M059J (cell line): ENCODE measurements around the gene MRI1. TPM values are rescaled to one million over a fixed set of nuclear protein-coding genes. Genes with fewer than 3 reads are reported as not detected.

Experiments
- DNase-seq: peaks from one replicate; pipeline ENCODE4 v3.0.0-alpha.2; 2012; ENCODE audit warnings: low read depth
- total RNA-seq: library from RNA; depleted of rRNA; stranded (reverse); fragments of >200 nt; shearing (Covaris generic); gene quantifications from 2 replicates; pipeline ENCODE4 v1.2.3, GENCODE V29; 2014

The MRI1 gene
- total RNA-seq, 1 experiment from 2014 or later: 71.3 TPM

DNA sequence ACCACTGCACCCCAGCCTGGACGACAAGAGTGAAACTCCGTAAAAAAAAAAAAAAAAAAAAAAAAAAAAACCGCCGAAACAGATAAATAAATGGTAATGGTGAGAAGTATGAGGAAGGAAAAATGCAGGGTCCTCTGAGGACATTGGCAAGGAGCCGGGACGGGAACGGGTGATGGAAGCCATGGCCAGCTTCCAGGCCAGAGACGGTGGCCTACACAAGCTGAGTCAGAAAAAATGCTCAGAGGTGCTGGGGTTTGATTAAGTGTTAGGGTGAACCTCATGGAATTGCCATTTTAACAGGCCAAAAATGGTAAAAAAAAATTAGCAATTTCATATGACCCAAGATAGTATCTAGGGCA lies 30.1 kb downstream of the MRI1 start:
- DNase-seq: peak; percentile 98

DNA sequence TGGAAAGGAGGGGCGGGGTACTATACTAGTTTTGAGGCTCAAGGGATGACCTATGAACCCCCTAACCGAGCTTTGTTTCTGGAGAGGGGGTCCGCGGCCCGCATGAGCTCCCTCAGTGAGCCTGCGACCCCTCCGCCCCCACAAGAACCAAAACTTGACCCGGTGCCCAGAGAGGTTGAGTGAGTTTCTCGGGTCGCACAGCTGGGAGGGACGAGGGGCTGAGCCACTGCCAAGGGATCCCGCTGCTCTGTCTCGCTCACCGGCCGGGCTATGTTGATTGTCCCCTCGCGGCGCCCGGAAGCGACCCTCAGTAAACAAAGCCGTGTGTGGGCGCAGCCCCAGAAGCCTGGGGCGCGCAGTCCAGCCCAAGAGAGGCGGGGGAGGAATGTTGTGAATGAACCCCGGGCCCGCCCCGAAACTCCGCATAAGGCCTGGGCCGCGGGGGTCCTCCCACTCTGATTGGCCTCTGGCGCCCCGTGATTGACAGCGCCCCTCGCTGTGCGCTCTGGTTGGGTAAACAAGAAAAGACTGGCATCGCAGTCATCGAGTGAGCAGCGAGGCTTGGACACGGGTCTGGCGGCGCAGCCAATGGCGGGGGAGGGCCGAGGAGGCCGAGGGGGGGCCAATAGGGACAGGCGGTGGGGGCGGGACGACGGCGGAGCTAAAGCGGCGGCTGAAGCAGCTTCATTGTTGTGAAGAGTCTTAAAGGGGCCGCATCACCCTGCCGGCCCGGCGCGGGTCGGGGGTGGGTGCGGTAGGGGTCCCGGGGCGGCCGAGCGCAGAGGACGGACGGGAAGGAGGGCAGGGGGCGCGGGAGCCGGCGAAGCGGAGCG lies 30.7 kb downstream of the MRI1 start, which contains the start of gene ZSWIM4:
TSS of gene ZSWIM4 (plus strand) at position 687 of the 833 bp plus-strand sequence. CDS start 206 bp downstream, outside the sequence.
- peak; percentile 100 for DNase-seq

DNA sequence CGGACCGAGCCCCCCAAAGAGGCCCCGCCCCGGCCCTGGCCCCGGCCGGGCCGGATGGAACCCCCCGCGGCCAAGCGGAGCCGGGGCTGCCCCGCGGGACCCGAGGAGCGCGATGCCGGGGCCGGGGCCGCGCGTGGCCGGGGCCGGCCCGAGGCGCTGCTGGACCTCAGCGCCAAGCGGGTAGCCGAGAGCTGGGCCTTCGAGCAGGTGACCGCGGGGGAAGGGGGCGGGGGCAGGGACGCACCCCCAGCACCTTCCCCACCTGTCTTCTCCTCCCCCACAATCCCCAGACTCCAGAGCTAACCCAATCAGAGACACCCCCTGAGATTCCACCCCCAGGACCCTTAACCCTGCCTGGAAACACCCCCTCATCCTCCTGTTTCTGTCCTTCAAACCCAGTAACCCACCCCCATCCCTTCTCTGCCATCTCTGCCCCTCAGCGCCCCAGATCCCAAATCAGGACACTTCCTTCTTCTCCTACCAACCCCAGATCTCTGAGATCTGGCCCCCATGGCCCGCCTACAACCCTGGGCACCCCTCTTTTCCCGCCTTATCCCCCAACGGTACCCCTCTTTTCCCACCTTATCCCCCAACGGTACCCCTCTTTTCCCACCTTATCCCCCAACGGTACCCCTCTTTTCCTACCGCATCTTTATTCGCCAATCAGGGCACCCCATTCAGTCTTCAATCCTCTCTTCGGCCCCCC lies 31.4 kb downstream of the MRI1 start:
- DNase-seq: peak; percentile 76

DNA sequence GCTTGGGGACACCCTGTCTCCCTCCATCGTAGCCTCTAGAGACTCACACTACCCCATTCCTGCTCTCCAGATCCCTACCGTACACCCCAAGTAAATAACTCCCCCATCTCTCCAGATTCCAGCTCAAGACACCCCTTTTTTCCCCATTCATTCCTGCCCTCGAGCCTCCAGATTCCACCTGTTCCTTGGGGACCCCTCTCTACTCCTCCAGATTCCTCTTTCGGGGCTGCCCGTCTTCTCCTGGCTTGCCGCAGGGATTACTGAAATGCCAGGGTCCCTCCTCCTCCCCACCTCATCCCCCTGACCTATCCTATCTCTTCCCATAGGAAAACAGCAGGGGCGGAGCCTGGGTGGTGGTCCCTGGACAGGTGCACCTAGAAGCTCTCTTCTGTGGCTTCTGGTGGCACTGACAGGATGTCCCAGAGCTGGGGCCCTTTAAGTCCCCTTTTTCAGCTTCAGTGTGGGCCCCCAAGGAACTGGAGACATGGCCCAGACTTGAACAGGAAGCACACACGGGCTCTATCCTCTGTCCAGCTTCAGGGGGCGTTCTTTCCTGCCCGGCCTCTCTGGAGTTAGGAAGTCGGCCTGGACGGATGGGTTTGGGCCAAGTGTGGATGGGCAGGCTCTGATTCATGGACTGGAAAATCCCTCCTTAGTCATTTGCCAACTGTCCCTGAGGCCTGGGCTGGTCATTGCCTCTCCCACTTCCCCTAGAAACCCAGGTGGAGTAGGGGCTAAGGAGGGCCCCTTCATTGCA lies 32.2 kb downstream of the MRI1 start:
- peak; percentile 98 for DNase-seq

DNA sequence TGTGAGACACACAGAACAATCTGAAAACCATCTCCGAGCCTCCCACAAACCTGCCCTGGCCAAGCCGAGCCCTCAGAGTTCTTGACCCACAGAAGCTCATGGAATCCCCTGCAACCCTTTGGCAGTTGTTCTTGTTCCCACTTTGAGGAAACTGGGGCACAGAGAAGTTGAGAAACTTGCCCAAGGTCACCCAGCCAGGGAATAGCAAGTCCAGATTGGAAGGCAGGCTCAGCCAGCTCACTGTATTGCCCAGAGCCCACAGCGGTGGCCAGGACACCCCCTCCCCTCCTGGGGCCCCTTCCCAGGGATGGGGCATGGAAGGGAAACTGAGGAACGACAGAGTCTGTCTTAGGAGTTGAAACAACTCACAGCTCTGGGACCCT lies 32.7 kb downstream of the MRI1 start:
- no peak for DNase-seq

DNA sequence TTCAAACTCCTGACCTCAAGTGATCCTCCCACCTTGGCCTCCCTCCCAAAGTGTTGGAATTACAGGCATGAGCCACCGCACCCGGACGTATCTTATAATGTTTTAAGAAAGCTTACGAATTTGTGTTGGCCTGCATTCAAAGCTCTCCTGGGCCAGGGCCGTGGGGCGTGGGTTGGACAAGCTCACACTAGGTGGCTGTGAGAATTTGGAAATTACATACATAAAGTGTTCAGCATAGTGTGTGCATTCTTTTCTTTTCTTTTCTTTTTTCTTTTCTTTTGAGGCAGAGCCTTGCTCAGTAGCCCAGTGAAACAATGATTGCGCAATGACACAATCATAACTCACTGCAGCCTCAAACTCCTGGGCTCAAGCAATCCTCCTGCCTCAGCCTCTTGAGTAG lies 33.5 kb downstream of the MRI1 start:
- peak; percentile 93 for DNase-seq

DNA sequence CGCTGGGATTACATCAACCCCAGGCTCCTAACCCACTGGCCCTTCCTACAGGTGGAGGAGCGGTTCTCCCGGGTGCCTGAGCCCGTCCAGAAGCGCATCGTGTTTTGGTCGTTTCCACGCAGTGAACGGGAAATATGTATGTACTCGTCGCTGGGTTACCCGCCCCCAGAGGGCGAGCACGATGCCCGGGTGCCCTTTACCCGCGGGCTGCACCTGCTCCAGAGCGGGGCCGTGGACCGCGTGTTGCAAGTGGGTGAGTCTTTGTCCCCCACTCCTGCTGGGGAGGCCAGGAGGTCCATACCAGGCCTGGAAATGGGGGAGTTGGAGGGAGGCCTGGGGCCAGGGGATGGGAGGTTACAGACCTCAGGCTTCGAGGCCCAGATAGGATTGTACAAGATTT lies 35.3 kb downstream of the MRI1 start:
- no peak for DNase-seq

DNA sequence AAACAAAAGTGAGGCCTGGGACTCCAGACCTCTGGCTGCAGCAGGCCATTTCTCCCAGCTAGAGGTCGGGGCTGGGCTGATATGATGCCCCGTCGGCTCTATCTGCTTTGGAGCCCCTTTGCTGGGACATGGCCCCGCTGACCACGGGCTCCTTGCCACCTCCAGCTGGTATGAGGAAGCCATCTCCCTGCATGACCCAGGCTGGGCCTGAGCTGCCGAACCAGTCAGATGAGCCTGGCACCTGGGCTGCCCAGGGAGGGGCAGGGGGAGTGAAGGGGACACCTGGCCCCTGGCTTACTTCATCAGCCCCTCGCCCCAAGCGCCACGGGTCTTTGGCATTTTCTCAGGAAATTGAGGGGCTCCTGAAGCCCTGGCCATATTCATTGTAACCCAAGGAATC lies 38.7 kb downstream of the MRI1 start:
- DNase-seq: no peak

DNA sequence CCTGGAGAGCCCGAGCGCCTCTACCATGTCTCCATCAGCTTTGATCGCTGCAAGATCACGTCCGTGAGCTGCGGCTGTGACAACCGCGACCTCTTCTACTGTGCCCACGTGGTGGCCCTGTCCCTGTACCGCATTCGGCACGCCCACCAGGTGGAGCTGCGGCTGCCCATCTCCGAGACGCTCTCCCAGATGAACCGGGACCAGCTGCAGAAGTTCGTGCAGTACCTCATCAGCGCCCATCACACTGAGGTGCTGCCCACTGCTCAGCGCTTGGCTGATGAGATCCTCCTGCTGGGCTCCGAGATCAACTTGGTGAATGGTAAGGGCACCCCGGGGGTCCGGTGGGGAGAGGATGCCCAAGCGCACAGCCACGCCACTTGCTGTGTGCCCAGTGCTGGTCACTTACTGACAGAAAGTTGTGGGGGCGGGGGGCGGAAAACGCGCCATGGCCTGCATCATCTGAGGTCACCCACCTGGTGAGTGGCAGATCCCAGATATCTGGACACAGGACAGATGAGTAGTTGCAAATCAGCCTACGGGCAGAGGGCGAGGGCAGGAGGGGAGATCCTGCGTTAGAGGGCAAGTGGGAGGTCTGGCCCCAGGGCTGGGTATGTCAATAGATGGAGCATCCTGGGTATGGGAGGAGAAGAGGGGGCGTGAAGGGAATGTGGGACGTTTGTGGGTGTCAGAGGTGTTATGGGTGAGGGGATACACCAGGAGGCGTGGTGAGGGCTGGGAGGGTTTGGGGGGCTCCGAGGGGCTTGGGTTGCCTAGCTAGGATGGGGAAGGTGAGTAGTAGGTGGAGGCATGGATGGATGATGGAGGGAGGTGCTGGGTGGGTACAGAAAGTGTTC lies 40.7 kb downstream of the MRI1 start:
- DNase-seq: no peak

DNA sequence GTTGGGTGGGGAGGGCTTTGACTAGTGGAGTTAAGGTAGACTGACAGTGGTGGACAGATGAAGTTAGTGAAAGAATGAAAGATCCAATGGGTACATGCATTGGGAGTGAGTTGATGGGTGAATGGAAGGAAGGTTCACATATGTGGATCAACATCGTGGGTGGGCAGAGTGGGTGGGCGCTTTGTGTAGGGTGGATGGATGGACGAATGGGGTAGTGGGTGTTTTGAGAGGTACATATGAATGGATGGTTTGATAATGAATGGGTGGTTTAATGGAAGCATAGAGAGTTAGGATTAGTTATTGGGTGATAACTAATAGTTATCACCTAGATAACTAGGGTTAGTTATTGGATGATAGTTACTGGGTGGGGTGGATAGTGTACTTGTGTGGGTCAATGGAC lies 42.4 kb downstream of the MRI1 start:
- DNase-seq: no peak

DNA sequence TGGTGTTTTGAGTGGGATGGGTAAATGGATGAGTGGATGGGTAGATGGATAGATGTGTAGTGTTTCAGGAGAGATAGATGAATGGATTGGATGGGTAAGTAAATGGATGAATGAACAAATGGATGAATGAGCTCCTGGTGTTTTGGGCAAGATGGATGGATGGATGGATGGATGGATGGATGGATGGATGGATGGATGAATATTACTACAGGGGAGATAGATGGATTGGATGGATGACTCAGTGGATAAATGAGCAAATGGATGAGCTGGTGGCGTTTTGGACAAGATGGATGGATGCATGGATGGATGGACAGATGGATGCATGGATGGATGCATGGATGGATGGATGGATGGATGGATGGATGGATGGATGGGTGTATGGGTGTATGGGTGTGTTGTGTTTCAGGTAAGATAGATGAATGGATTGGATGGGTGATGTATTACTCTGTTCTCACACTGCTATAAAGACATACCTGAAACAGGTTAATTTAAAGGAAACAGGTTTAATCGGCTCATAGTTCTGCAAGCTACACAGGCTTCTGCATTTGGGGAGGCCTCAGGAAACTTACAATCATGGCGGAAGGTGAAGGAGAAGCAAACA lies 43.2 kb downstream of the MRI1 start:
- no peak for DNase-seq

DNA sequence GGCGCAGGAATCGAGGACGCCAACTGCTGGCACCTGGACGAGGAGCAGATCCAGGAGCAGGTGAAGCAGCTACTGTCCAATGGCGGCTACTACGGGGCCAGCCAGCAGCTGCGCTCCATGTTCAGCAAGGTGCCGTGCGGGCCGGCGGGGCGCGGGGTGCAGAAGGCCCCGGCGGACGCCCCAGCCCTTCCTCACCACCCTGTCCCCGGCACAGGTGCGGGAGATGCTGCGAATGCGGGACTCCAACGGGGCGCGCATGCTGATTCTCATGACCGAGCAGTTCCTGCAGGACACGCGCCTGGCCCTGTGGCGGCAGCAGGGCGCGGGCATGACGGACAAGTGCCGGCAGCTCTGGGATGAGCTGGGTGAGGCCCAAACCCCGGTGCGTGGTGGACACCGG lies 44.5 kb downstream of the MRI1 start:
- no peak for DNase-seq

DNA sequence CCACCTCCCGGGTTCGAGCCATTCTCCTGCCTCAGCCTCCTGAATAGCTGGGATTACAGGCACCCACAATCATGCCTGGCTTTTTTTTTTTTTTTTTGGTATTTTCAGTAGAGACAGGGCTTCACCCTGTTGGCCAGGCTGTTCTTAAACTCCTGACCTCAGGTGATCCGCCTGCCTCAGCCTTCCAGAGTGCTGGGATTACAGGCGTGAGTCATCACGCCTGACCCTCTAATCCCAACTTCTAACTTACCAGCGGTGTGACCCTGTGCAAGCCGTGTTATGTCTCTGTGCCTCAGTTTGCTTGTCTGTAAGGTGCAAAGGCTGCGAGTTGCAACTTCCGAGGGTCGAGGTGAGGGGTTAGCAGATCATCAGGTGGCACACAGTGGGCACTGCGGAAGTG lies 48.2 kb downstream of the MRI1 start:
- DNase-seq: no peak

DNA sequence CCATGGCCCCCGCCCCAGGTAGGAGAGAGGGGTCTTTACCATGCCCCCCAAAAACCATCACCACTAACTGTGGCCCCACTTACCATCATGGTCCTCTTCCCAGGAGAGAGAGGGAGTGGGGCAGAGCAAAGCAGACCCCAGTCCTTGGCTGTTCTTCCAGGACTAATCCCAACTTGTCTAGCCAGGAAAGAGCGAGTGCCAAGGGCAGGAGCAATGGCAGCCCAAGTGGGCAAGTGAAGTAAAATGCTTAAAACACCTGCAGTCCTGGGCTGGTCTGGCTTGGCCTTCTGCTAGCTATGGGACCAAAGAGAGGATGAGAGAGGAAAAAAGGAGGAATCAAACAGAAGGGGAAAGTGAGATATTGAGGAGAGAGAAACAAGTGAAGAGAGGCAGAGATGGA lies 48.8 kb downstream of the MRI1 start:
- no peak for DNase-seq

DNA sequence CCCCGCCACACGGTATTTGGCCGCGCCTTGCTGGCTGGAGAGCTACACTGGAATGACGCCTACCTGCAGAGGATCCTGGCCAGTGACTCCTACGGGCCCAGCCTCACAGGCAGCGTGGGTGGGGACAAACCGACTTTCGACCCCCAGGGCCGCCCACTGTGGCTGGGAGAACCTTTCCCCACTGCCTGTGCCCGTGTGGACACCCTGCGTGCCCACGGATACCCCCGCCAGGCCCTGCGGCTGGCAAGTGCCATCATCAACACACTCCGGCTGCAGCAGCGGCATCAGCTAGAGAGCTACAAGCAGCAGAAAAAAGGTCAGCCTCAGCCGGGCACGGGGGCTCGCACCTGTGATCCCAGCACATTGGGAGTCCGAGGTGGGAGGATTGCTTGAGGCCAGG lies 50.2 kb downstream of the MRI1 start:
- DNase-seq: no peak

DNA sequence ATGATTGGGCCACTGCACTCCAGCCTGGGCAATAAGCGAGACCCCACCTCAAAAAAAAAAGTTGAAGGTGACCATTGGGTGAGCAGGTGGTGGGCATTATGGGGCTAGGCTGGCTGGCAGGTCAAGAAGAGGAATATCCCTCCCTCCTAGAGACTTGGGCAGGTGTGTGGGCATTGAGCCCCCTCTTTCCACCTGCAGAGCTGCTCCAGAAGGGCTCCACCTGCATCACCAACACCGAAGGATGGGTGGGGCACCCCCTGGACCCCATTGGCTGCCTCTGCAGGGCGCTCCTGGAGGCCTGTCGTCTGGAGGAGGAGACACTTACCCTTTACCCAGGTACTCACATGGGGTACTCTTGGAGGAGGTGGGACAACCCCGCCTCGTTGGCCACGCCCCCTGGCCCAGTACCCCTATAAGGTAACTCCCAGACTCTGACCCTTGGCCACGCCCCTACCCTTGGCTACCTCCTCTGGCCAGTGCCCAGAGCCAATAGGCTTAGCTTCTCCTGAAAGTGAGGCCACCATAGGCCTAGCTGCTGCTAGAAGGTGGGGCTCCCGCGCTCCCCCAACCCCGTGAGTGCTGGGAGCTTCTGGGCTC lies 52.8 kb downstream of the MRI1 start:
- no peak for DNase-seq

DNA sequence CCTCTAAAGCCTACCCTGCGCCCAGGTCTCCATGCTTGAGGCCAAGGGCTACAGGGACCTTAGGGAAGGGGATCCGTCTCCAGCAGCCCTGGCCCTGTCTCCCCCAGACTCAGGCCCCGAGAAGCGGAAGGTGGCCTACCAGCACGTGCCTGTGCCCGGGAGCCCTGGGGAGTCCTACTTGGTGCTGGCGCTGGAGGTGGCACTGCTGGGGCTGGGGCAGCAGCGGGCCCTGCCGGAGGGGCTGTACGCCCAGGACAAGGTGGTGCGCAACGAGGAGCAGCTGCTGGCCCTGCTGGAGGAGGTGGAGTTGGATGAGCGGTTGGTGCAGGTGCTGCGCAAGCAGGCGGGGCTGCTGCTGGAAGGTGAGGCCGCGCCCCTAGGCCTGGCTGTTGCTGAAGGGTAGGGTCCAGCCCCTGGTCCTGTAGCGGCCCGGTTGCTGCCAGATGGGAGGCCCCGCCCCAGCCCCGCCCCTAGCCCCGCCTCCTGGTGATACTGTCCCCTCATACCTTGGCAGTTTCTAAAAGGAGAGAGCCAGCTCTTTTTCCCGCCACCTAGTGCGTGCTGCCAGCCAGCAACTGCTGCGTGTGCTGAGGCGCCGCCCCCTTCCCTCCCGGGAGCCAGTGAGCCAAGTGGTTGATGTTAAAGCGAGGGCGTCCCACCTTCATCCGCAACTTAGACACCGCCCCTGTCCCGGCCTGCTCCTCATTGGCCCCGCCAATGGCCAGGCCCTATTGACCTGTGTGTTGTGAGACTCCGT lies 53.5 kb downstream of the MRI1 start:
- no peak for DNase-seq

DNA sequence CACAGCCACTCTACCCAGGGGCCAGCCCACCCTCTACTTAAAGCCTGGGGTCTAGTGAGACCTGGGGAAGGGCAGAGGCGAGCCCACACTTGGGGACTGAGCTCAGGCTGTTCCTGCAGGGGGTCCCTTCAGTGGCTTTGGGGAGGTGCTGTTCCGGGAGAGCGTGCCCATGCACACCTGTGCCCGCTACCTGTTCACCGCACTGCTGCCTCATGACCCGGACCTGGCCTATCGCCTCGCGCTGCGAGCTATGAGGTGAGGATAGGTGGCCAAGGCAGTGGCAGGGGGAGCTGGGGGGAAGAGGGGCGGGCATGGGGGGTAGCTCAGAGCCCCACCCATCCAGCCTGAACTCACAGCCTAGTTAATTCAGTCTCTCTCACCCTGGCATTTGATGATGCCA lies 54.9 kb downstream of the MRI1 start:
- no peak for DNase-seq

DNA sequence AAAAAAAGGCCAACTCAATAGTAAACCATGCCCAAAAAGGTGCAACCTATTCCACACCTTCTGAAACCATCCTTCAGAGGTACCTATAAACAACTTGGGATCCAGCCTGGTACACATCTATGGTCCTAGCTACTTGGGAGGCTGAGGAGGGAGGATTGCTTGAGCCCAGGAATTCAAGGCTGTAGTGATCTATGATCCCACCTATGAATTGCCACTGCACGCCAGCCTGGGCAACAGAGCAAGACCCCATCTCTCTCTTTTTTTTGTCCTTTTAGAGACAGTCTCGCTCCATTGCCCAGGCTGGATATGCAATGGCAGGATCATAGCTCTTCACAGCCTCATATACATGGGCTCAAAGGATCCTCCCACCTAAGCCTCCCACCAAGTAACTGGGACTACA lies 57.0 kb downstream of the MRI1 start:
- no peak for DNase-seq

DNA sequence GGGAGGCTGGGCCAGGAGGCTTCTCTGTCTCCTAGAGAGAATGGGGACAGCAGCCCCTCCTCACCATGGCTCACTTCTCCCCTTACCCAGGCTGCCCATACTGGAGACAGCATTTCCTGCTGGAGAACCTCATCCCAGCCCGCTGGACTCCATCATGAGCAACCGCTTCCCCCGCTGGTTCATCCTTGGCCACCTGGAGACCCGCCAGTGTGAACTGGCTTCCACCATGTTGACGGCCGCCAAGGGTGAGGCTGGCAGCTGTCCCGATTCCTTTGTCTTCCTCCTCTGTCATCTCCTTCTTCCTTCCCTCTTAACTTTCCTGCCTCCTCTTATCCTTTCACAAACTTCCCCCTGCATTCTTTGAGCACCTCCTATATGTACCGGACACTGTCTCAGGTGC lies 58.9 kb downstream of the MRI1 start:
- DNase-seq: no peak
